Activated CD8-positive, alpha-beta memory T cell treated with anti-CD3 and anti-CD28 coated beads for 1 hour (primary cell): ENCODE results near the gene IFITM1.
"Not testable (repeated sequence)": the region's sequence is repeated elsewhere in the genome, so short reads cannot be mapped to it uniquely, and the experiment has no call there.

ENCODE experiments used
- DNase-seq, 2 donors: peaks; one replicate each; pipeline ENCODE4 v3.0.0-alpha.2; 2020; ENCODE audit warnings: low read depth in 1 of 2; ENCODE audit errors: extremely low read depth in 1 of 2

The IFITM1 gene

DNA sequence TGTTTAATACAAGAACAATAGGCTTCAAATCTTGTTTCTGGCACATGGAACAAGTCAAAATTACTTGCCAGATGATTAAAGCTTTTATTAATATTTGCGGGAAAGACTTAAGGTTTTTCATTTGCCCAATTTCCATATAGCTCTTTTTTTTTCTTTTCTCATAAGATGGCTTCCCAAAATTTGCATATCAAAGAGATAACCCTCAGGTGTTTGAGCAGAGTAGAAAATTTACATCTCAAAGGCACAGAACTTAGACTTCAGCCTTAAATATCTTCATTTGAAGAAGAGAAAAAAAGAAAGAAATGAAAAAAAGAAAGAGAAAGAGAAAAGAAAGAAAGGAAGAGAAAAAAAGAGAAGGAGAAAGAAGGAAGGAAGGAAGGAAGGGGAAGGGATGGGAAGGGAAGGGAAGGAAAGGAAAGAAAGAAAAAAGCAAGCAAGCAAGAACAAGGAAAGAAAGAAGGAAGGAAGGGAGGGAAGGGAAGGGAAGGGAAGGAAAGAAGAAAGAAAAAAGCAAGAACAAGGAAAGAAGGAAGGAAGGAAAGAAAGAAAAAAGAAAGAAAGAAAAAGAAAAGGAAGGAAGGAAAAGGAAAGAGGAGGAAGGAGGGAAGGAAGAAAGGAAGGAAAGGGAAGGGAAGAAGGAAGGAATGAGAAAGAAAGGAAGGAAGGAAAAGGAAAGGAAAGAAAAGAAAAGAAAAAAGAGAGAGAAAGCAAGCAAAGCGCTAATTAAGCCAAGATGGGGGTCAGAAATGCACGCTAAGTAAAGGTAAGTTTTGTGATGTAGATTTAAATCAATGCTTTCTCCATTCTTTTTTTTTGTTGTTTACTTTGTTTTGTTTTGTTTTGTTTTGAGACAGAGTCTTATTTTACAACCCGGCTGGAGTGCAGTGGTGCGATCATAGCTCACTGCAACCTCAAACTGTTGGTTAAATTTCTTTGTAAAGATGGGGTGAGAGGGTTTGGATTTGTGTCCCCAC lies 27.0 kb downstream of the IFITM1 start:
- no peak for DNase-seq

- no peak for DNase-seq
Observed at GRCh38 chr11:342328-342727, 28.5 kb downstream of the IFITM1 start.

DNA sequence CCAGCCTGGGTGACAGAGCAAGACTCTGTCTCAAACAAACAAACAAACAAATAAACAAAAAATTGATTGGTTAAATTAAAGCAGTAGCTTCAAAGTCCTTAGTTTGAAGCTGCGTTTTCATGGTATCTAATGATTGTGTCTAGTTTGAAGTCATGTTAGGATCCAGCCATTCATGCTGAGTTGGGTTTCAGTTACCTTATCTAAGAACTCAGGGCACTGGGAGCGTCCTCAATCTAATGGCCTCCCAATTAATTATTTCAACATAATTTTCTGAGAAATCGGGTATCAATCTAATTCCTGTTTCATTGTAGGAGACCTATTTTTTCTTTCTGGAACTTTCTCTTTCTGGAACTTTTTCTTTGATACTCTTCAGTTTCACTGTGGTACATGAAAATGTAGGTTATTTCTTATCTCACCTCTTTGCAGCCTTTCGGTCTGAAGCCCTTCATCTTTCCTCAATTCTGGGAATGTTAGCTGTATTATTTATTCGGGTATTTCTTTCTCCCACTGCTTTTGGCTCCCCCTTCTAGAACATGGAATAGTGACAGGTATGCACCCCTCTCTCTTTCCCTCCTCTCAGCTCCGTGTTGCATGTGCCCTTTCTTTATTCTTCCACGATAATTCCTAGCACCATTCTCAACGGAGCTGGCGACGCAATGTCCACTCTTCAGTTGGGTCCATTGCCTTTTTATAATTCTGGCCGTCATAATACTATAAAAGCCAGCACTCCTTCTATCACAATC lies 31.2 kb downstream of the IFITM1 start:
- no peak for DNase-seq

DNA sequence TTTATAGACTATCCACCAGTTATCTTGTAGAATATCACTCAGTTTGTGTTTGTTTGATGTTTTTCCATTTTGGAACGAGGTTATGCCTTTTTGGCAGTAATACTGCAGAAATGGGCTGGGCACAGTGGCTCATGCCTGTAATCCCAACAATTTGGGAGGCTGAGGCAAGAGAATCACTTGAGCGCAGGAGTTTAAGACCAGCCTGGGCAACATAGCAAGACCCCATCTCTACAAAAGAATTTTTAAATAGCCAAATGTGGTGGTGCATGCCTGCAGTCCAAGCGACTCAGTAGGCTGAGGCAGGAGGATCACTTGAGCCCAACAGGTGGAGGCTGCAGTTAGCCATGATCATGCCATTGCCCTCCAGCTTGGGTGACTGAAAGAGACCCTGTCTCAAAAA lies 32.7 kb downstream of the IFITM1 start:
- DNase-seq = no peak

DNA sequence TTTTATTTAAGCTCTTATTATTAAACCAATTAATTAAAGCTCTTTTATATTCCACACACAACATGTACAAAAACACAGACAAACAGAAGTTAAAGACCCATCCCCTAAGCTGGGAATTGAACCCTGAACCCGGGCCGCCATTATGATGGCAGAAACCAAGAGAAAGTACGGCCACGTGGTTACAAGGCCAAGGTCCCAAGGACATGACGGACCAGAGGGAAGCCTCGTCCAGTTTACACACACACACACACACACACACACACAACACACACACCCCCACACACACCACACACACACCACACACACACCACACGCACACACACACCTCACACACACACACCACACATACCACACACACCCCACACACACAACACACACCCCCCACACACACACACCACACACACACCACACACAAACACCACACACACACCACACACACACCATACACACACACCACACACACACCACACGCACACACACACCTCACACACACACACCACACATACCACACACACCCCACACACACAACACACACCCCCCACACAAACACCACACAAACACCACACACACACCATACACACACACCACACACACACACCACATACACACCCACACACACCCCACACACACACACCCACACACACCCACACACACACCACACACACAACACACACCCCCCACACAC lies 35.6 kb downstream of the IFITM1 start:
- DNase-seq = not testable (repeated sequence)

DNA sequence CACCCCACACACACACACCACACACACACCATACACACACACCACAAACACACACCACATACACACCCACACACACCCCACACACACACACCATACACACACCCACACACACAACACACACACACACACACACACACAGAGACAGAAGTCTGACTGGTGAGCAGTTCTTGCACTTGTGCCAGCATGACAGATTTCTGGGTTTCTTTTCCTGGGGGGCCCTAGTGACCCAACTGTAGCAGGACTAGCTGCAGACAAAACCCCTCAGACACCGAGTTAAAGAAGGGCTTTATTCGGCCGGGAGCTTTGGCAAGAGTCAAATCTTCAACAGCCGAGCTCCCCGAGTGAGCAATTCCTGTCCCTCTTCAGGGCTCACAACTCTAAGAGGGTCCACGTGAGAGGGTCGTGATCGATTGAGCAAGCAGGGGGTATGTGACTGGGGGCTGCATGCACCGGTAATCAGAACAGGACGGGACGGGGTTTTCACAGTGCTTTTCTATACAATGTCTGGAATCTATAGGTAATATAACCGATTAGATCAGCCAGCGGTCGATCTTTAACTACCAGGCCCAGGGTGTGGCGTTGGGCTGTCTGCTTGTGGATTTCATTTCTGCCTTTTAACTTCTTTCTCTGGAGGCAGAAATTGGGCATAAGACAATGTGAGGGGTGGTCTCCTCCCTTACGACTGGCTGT lies 36.3 kb downstream of the IFITM1 start:
- not testable (repeated sequence) for DNase-seq

- no peak for DNase-seq
Observed at GRCh38 chr11:350723-351255, 36.9 kb downstream of the IFITM1 start.

DNA sequence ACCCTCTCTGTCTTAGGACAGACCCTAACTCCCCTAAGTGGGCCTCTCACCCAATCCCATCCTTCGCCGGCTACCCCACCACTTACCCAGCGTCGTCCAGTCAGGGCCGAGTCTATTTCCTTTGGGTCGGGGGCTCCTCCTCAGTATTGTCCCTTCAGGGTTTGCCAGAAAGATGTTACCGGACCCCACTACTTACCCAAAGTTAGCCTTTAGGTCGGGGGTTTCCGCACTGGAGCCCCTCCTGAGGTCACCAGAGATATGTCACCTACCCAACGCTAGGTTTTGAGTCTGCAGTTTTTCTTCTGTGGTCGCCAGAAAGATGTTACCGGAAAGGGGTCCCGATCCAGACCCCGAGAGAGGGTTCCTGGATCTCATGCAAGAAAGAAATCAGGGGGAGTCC lies 37.6 kb downstream of the IFITM1 start:
- DNase-seq = no peak

DNA sequence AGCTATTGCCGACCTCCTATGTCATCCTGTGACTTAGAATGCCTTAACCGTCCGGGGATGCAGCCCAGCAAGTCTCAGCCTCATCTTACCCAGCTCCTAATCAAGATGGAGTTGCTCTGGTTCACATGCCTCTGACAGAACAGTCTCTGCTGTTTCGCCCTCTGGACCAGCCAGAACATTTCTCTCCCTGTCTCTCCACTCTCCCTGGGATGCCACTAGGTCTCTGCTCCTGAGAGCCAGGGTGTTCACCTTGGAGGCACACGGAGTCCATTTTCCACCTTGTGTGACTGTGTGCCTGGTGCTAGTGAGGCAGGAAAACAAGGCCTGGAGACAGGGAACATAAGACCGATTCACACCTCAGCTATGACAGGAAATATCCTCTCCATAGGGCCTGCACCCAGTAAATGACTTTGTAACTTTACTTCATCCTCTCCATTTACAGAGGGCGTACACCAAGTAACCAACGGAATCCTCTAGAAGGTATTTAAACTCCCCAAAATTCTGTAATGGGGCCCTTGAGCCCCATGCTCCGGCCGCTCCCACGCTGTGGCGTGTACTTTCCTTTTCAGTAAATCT lies 38.7 kb downstream of the IFITM1 start:
- no peak for DNase-seq

- DNase-seq = no peak
Observed at GRCh38 chr11:353179-353873, 39.5 kb downstream of the IFITM1 start.

DNA sequence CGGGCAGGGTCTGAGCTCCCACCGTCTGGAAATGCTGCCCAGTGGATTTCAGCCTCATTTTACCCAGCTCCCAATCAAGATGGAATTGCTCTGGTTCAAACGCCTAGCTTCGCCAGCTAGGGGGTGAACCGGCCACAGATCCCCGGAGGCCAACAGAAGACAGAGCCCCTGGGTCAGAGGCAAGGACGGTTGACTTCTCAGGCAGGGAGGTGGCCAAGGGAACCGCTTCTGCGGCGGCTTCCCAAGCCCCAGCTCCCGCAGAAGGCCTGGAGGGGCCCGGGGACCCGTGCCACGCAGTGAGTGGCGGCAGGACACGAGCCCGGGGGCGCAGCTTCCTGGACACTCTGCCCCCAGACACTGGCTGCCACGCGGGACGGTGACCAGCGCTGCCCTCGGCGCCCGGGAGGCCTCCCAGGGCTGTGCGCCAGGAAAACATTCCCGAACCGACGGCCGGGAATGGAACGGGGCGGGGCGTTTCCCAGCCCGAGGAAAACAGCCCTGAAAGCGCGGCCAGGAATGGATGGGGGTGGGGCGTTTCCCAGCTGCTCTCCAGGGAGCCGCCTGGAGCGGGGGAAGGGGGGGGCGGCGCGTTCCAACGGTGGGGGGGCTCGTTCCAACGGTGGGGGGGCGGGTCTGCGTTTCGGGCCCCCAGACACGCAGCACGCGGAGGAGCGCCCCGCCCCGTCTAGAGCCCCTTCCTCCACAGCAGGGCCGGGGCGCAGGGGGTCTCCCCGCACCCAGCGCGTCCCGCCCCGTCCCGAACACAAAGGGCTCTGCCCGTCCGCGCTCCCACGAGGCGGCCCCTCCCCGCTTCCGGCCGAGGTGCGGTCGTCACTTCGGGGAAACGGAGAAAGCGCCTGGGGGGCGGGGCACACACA lies 42.0 kb downstream of the IFITM1 start:
- DNase-seq = peak; percentile 60 to 80

DNA sequence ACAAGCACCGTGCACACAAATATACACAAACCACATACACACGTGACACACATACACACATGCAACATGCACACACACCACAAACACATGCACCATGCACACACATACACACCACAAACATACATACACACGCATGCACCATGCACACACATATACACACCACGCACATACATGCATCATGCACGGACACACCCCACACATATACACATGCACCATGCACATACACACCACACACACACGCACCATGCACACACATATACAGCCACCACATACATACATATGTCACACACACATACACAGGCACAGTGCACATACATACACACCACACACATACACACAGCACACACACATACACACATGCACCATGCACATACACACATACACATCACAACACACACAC lies 42.8 kb downstream of the IFITM1 start:
- no peak for DNase-seq

DNA sequence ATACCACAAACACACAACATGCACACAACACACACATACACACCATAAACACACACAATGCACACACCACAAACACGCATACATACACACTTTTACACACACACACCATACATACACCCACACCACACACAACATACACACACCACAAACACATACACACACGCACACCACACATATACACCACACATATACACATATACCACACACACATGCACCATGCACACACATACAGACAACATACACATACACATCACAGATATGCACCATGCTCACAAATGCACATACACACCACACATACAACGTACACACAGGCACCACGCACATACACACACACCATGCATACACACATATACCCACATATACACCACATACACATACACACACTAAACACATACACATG lies 43.7 kb downstream of the IFITM1 start:
- DNase-seq = no peak

DNA sequence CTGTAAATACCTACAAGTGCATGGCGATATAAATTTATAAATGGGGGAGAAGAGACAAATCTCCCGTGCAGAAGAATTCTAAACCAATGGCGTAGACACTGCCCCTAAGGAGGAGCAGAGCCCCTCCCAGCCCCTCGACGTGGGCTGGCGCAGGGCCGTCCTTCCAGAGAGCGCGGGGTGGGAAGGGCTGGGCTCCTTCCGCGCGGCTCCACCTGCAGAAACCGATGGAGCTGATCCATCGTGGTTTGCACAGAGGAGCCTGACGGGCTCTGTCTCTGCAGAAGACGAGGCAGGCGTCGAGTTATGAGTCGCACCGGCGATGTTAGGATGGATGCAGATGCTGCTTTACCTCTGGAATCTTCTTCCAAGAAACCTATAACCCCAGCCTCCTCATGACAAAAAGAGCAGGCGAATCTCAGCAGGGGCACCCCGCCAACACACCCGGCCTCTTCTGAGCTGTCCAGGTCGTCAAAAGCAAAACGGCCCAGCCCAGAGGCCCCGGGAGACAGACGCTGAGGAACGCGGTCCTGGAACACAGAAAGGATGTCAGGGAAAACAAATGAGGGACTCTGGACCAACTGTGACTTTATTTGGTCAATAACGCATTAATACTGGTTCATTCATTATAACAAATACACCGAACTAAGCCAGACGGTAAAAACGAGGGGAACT lies 44.4 kb downstream of the IFITM1 start:
- DNase-seq = no peak

DNA sequence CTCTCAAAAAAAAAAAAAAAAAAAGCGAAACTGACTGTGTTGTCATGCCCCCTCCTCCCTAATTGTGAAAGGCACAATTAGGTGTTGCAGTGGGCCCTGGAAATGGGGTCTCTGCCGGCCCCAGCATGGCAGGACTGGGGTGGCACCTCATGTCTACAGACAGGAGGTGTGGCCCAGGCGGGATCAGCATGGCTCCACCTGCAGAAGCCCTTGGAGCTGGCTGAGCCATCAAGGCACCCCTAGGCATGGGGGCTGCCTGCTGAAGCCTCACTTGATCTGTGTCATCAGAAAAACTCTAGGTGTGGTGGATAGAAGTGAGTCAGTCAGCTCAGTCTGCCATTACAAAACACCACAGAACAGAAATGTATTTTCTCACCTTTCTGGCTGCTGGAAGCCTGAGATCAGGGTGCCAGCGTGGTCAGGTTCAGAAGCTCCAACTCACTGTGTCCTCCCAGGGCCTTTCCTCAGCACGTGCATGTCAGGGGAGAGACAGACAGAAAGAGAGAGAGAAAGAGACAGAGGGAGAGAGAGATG lies 45.4 kb downstream of the IFITM1 start:
- no peak for DNase-seq

DNA sequence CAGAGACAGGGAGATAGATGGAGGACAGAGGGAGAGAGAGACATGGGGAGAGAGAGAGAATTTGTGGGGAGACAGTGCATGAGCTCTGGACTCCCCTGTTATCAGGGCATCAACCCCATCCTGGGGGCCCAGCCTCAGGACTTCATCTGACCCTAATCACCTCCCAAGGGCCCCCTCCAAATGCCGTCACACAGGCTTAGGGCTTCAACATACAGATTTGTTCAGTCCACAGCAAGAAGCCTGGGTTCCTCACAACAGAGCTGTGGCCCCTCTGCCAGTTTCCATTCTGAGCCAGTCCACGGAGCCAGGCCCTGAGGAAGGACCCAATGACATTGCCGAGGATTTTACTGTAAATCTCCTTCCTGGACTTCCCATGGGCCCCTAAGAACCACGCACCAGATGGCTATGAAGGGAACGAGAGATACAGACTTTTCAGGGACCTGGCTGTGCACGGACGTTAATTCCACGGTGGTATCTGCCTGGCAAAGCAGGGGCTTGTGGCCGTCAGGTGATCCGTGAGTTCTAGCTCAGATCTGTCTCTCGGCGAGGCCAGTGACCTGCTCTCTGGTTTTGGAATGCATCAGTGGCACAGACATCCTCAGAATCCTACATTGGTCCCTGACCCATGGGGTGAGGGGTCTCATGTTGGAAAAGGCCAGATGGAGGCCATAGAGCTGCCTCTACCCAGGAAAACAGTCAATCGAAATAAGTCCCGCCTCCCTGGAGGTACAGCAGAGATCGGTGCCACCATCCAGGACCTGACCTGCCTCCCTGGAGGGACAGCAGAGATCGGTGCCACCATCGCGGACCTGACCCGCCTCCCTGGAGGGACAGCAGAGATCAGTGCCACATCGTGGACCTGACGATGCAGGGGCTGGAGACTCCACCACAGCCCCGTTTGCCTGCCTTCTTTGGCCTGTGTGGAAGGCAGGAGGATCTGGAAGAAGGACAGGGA lies 46.8 kb downstream of the IFITM1 start:
- no peak for DNase-seq
